GM19468 (cell line): ENCODE measurements around the gene SLC44A5.
A peak's percentile ranks its signal among the peaks of the same experiment; 100 is the strongest.
"Not testable (repeated sequence)": the region's sequence is repeated elsewhere in the genome, so short reads cannot be mapped to it uniquely, and the experiment has no call there.

Experiments
- ATAC-seq: cut with Tn5 transposase; IDR thresholded peaks from one replicate; pipeline ENCODE4 v1.9.1; 2021; ENCODE audit warnings: mild to moderate bottlenecking, moderate library complexity, moderate number of reproducible peaks; ENCODE audit not compliant: unreplicated experiment; ENCODE audit errors: extremely low read depth

SLC44A5 gene

GRCh38 chr1:75233302-75233929 is 377.5 kb downstream of the SLC44A5 start:
- ATAC-seq = peak; percentile 74

GRCh38 chr1:75220072-75220471 is 390.8 kb downstream of the SLC44A5 start:
- no peak for ATAC-seq

GRCh38 chr1:75214017-75214416 is 396.9 kb downstream of the SLC44A5 start:
- no peak for ATAC-seq

- no peak for ATAC-seq
Measured at GRCh38 chr1:75211648-75212047, 399.3 kb downstream of the SLC44A5 start.

- ATAC-seq = no peak
Measured at GRCh38 chr1:75208862-75209261, 402.1 kb downstream of the SLC44A5 start.

GRCh38 chr1:75203415-75204277 is 407.3 kb downstream of the SLC44A5 start:
- peak; percentile 63 for ATAC-seq

GRCh38 chr1:75202751-75203150 is 408.2 kb downstream of the SLC44A5 start:
- ATAC-seq = no peak

- no peak for ATAC-seq
Measured at GRCh38 chr1:75198761-75199160, 412.2 kb downstream of the SLC44A5 start.

- ATAC-seq = no peak
Measured at GRCh38 chr1:75198163-75198562, 412.8 kb downstream of the SLC44A5 start.

- no peak for ATAC-seq
Measured at GRCh38 chr1:75188892-75189291, 422.0 kb downstream of the SLC44A5 start.

GRCh38 chr1:75181214-75181955 is 429.5 kb downstream of the SLC44A5 start:
- ATAC-seq = not testable (repeated sequence)

GRCh38 chr1:75174031-75174760 is 436.7 kb downstream of the SLC44A5 start:
- no peak for ATAC-seq

GRCh38 chr1:75172556-75172955 is 438.4 kb downstream of the SLC44A5 start:
- no peak for ATAC-seq

- ATAC-seq = no peak
Measured at GRCh38 chr1:75171876-75172275, 439.0 kb downstream of the SLC44A5 start.

- no peak for ATAC-seq
Measured at GRCh38 chr1:75170981-75171380, 439.9 kb downstream of the SLC44A5 start.

GRCh38 chr1:75170011-75170410 is 440.9 kb downstream of the SLC44A5 start:
- no peak for ATAC-seq

GRCh38 chr1:75166821-75167220 is 444.1 kb downstream of the SLC44A5 start:
- ATAC-seq = no peak

- no peak for ATAC-seq
Measured at GRCh38 chr1:75165264-75165663, 445.6 kb downstream of the SLC44A5 start.

GRCh38 chr1:75159154-75159553 is 451.8 kb downstream of the SLC44A5 start:
- ATAC-seq = no peak
